ENCODE measurements around the gene OSBPL7.

Gene OSBPL7

DNA sequence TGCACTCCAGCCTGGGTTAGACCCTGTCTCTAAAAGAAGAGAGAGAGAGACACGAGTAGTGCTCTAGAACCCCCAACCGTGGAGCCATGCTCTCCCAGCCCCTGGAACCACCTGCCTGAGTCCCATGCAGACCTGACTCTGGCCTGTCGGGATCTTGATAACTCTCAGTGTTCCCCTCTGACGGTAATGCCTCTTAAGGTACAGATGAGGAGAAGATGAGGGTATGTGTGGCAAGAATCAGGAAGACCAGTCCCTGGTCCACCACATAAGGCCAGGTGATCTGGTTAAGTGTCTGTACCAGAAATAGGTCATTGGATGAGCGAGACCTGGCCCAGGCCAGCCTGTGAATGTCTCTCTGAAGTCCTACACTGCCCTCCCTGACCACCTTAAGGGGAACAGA is 18.4 kb downstream of the OSBPL7 start:
- TF ChIP-seq, protein P1, sequence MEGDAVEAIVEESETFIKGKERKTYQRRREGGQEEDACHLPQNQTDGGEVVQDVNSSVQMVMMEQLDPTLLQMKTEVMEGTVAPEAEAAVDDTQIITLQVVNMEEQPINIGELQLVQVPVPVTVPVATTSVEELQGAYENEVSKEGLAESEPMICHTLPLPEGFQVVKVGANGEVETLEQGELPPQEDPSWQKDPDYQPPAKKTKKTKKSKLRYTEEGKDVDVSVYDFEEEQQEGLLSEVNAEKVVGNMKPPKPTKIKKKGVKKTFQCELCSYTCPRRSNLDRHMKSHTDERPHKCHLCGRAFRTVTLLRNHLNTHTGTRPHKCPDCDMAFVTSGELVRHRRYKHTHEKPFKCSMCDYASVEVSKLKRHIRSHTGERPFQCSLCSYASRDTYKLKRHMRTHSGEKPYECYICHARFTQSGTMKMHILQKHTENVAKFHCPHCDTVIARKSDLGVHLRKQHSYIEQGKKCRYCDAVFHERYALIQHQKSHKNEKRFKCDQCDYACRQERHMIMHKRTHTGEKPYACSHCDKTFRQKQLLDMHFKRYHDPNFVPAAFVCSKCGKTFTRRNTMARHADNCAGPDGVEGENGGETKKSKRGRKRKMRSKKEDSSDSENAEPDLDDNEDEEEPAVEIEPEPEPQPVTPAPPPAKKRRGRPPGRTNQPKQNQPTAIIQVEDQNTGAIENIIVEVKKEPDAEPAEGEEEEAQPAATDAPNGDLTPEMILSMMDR (conservative IDR thresholded peaks at IDR 0.05) = no peak

DNA sequence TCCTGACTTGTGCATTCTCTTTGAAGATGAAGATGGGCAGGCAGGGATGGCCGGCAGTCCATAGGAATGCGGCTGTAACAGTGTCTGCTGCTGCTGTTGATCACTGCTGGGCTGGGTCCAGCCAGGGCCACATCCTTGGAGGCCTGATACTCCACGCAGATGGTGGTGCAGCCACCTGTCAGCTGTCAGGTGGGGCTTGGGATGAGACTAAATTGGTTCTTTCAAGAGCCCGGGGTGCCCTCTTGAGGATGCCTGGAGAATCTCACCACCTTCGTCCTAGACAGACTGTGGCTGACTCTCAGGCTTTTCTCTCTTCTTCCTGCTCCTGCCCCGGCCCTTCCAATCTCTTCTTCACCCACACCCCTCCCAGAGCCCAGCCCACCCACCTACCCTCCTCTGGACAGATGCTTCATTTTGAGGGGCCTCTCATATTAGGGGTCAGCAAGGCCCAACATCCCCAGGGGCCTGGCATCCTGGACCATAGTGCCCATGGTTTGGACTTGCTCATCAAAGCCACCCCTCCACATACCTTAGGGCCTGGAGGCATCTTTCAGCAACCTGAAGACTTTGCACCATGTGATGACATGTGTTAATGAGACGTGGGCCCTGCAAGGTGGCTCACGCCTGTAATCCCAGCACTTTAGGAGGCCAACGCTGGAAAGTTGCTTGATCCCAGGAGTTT is 19.1 kb downstream of the OSBPL7 start:
- no peak overlapping the region for H3K27ac ChIP-seq
- TF ChIP-seq, protein P1 (conservative IDR thresholded peaks at IDR 0.05) = peak; percentile 87

More for the DNA sequence above, 18.4 kb downstream of the OSBPL7 start:
- no peak overlapping the region for H3K27ac ChIP-seq

DNA sequence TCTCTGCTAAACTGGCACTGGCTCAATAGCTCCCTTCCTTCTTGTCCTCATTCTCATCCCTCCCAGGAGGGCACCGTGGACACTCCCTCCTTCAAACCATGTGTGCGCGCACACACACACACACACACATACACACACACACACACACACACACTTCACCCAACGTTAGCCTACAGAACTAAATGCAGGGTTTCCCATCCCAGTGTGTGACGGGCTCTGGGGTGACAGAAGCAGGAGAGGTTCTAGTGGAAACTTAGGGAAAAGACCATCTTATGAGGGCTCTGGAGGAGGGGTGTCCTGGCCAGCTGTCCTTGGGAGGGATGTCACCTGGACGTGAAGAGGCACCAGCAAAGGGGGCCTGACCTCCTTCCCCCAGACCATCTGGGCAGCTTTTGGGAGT is 19.7 kb downstream of the OSBPL7 start:
- TF ChIP-seq, protein P1 (conservative IDR thresholded peaks at IDR 0.05) = no peak
- H3K27ac ChIP-seq = no peak overlapping the region

DNA sequence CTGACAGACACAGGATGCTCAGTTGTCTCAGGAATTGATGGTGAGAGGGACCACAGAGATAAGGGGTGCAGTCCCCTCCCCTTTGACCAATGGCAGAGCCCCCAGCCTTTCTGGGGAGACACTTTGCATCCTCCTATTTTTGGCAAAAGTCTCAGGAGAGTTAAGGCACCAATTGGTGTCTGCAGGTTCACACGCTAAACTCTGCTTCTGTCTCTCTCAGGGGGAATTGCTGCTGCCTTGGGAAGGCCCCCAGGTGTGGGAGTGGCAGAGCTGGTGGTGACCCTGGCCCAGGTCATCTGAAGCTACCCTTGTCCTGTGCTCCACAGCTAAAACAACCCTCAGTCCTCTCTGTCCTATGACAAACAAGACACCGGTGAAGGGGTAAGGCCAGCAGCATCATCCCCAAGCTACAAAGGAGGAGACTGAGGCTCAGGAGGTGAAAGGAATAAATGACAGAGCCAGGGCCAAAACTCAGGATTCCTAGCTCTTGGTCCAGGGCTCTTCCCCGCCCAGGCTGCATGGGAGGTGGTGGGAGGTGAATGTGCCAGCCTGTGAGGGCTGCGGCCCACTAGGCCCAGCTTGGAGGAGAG is 20.3 kb downstream of the OSBPL7 start:
- TF ChIP-seq, protein P1 (conservative IDR thresholded peaks at IDR 0.05) = no peak
- H3K27ac ChIP-seq = no peak overlapping the region

DNA sequence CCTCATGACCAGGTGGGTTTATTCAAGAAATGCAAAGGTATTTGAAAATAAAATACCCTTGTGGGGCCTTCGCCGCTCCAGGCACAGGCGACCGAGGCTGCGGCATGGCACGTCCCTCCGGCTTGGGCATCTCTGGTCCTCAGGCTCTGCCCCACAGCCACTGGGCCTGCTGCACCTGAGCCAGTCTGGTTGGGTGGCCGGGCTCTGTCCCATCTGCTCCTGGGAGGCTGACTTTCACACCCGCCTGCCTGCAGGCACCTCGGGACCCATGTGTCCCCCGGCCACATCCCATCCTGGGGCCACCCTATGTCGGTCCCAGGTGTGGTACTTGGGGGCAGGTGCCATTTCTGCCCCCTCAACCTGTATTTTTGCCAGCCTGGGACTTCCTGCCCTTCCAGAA is 20.9 kb downstream of the OSBPL7 start:
- TF ChIP-seq, protein P1 (conservative IDR thresholded peaks at IDR 0.05) = no peak
- no peak overlapping the region for H3K27ac ChIP-seq

DNA sequence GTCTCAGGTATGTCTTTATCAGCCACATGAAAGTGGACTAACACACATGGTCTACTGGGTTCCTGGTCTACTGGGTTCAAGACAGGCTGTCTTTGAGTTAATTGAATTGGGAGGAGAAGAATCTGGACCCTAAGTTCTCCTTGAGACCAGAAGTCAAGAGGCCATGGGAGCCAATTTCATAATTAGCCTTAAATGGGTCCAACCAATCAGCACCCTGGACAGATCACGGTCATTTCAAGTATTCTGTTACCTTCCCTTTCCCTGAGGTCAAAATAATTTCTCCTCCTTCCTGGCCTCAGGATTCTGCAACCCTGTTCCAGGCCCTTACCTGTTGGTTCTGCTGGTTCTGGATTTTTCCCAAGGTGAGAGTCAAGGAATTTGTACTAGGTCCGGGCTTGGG is 23.8 kb downstream of the OSBPL7 start:
- TF ChIP-seq, protein P1 (conservative IDR thresholded peaks at IDR 0.05) = no peak
- no peak overlapping the region for H3K27ac ChIP-seq

DNA sequence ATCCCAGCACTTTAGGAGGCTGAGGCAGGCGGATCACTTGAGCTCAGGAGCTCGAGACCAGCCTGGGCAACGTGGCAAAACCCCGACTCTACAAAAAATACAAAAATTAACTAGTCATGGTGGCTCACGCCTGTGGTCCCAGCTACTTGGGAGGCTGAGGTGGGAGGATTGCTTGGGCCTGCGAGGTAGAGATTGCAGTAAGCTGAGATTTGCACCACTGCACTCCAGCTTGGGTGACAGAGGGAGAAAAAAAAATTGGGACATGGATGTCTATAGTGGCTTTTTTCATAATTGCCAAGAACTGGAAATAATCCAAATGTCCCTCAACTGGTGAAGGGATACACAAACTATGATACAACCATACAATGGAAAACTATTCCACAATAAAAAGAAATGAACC is 28.6 kb downstream of the OSBPL7 start:
- TF ChIP-seq, protein P1 (conservative IDR thresholded peaks at IDR 0.05) = no peak
- no peak overlapping the region for H3K27ac ChIP-seq

All from VCaP (cell line).